ENCODE results near the gene TPRG1L. TPM values are rescaled to one million over a fixed set of nuclear protein-coding genes. Genes with fewer than 3 reads are reported as not detected.

TPRG1L gene
- polyA plus RNA-seq, 1 experiment, result 52.1 TPM

GRCh38 chr1:3629561-3630160 lies 4.8 kb downstream of the TPRG1L start:
- POLR2A ChIA-PET, result no interaction called here
- DNase-seq (ENCODE audit: low read depth), result no peak
- no peak overlapping the region for H3K4me3 ChIP-seq (ENCODE audit: low read depth, low read length)
- peaks cover 28% of the 10 kb centered on the region for H3K36me3 ChIP-seq (ENCODE audit: control insufficient read depth, insufficient read depth, low read length)
- TF ChIP-seq CTCF (IDR thresholded peaks at IDR 0.05; ENCODE audit: insufficient read depth, low read depth, low read length), result no peak
- H3K27me3 ChIP-seq (ENCODE audit: control insufficient read depth, insufficient read depth, low read length), result no peaks in the 10 kb centered on the region
- CTCF ChIA-PET, result interaction anchor here (1.0 to 3.3 kb wide), 2 partner anchors 9 to 148 kb away, joined by 3 to 12 read pairs; no protein-coding TSS in a partner anchor

- peaks cover 31% of the 10 kb centered on the region for H3K36me3 ChIP-seq (ENCODE audit: control insufficient read depth, insufficient read depth, low read length)
- CTCF ChIA-PET, result interaction anchor here (3.3 kb wide), 1 partner anchor 9 kb away, joined by 12 read pairs; no protein-coding TSS in a partner anchor
- H3K27me3 ChIP-seq (ENCODE audit: control insufficient read depth, insufficient read depth, low read length), result no peaks in the 10 kb centered on the region
- DNase-seq (ENCODE audit: low read depth), result no peak
- TF ChIP-seq CTCF (IDR thresholded peaks at IDR 0.05; ENCODE audit: insufficient read depth, low read depth, low read length), result no peak
- H3K4me3 ChIP-seq (ENCODE audit: low read depth, low read length), result no peak overlapping the region
- POLR2A ChIA-PET, result no interaction called here
Observed at GRCh38 chr1:3630161-3630611, 5.4 kb downstream of the TPRG1L start.

GRCh38 chr1:3630914-3631313 lies 6.1 kb downstream of the TPRG1L start:
- POLR2A ChIA-PET, result no interaction called here
- CTCF ChIA-PET, result interaction anchor here (1.0 to 5.4 kb wide), 3 partner anchors 10 to 178 kb away, joined by 3 to 16 read pairs (median 12); no protein-coding TSS in a partner anchor
- DNase-seq (ENCODE audit: low read depth), result no peak
- TF ChIP-seq CTCF (IDR thresholded peaks at IDR 0.05; ENCODE audit: insufficient read depth, low read depth, low read length), result no peak
- Histone ChIP-seq H3K4me3 (ENCODE audit: low read depth, low read length) (no peak overlapping the region), H3K27me3 (ENCODE audit: control insufficient read depth, insufficient read depth, low read length) (no peaks in the 10 kb centered on the region), H3K36me3 (ENCODE audit: control insufficient read depth, insufficient read depth, low read length) (peaks cover 32% of the 10 kb centered on the region)

GRCh38 chr1:3631320-3632260 lies 6.8 kb downstream of the TPRG1L start:
- no peak for TF ChIP-seq CTCF (IDR thresholded peaks at IDR 0.05; ENCODE audit: insufficient read depth, low read depth, low read length)
- no peaks in the 10 kb centered on the region for H3K27me3 ChIP-seq (ENCODE audit: control insufficient read depth, insufficient read depth, low read length)
- no peak overlapping the region for H3K4me3 ChIP-seq (ENCODE audit: low read depth, low read length)
- ChIA-PET POLR2A (interaction anchor here (1.0 kb wide), 1 partner anchor 90 kb away, joined by 3 read pairs; no protein-coding TSS in a partner anchor), CTCF (interaction anchor here (1.0 to 5.4 kb wide), 3 partner anchors 11 to 179 kb away, joined by 3 to 16 read pairs (median 12); no protein-coding TSS in a partner anchor)
- DNase-seq (ENCODE audit: low read depth), result no peak
- peaks cover 38% of the 10 kb centered on the region for H3K36me3 ChIP-seq (ENCODE audit: control insufficient read depth, insufficient read depth, low read length)

- Histone ChIP-seq H3K4me3 (ENCODE audit: low read depth, low read length) (no peak overlapping the region), H3K36me3 (ENCODE audit: control insufficient read depth, insufficient read depth, low read length) (peaks cover 39% of the 10 kb centered on the region), H3K27me3 (ENCODE audit: control insufficient read depth, insufficient read depth, low read length) (no peaks in the 10 kb centered on the region)
- TF ChIP-seq CTCF (IDR thresholded peaks at IDR 0.05; ENCODE audit: insufficient read depth, low read depth, low read length), result no peak
- POLR2A ChIA-PET, result interaction anchor here (1.0 kb wide), 1 partner anchor 89 kb away, joined by 3 read pairs; no protein-coding TSS in a partner anchor
- no peak for DNase-seq (ENCODE audit: low read depth)
- CTCF ChIA-PET, result interaction anchor here (5.4 kb wide), 1 partner anchor 180 kb away, joined by 16 read pairs; no protein-coding TSS in a partner anchor
Observed at GRCh38 chr1:3632298-3632697, 7.5 kb downstream of the TPRG1L start.

All from BJ (cell line).